Esophagus squamous epithelium (tissue), 4 donors: ENCODE data around the gene MYO16.

ENCODE experiments used
- CTCF ChIP-seq, 6 experiments: fragments of 450-650 bp in 4 of 6; fragments of 200-600 bp in 2 of 6; sonication (generic) in 2 of 6; IDR thresholded peaks; one replicate each; pipeline ENCODE4 v1.5.1; 2016 to 2019; ENCODE audit warnings: antibody characterized with exemption in 6 of 6, mild to moderate bottlenecking in 4 of 6, moderate library complexity in 4 of 6
- POLR2A ChIP-seq, 4 donors: fragments of 450-650 bp; IDR thresholded peaks; one replicate each; pipeline ENCODE4 v1.6.1; 2017; ENCODE audit warnings: antibody characterized with exemption in 4 of 4, mild to moderate bottlenecking in 4 of 4, moderate library complexity in 3 of 4

- TF ChIP-seq CTCF (IDR thresholded peaks at IDR 0.05) (no peak), POLR2A (IDR thresholded peaks at IDR 0.05) (no peak)
Measured at GRCh38 chr13:109227344-109227940, 598.0 kb downstream of the MYO16 start.
